Loucy (cell line): ENCODE results near the gene KAT2B.

Source experiments
- EZH2phosphoT487 ChIP-seq: fragments of 200-600 bp; IDR thresholded peaks from 2 replicates; pipeline ENCODE4 v1.6.1; 2018; ENCODE audit warnings: antibody characterized with exemption, mild to moderate bottlenecking, moderate library complexity, borderline replicate concordance
- TF ChIP-seq, protein P1 (sequence below): fragments of 200-600 bp; sonication (generic); conservative IDR thresholded peaks from 2 replicates; pipeline ENCODE4 v1.5.1; 2014; ENCODE audit warnings: mild to moderate bottlenecking, antibody characterized with exemption, low read length

DNA sequence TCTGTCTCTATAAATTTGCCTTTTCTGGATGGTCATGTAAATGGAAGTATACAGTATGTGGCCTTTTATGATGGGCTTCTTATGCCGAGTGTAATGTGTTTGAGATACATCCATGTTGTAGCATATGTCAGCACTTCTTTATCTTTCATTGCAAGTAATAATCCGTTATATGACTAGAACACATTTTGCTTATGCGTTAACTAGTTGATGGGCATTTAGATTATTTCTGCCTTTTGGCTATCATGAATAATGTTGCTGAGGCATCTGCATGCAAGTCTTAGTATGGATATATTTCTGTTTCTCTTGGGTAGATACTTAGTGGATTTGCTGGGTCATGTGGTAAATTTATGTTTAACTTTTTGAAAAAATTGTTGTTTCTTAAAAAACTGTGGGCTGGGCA, 19.7 kb downstream of the KAT2B start:
- TF ChIP-seq, protein P1, sequence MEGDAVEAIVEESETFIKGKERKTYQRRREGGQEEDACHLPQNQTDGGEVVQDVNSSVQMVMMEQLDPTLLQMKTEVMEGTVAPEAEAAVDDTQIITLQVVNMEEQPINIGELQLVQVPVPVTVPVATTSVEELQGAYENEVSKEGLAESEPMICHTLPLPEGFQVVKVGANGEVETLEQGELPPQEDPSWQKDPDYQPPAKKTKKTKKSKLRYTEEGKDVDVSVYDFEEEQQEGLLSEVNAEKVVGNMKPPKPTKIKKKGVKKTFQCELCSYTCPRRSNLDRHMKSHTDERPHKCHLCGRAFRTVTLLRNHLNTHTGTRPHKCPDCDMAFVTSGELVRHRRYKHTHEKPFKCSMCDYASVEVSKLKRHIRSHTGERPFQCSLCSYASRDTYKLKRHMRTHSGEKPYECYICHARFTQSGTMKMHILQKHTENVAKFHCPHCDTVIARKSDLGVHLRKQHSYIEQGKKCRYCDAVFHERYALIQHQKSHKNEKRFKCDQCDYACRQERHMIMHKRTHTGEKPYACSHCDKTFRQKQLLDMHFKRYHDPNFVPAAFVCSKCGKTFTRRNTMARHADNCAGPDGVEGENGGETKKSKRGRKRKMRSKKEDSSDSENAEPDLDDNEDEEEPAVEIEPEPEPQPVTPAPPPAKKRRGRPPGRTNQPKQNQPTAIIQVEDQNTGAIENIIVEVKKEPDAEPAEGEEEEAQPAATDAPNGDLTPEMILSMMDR = no peak
- no peak for TF ChIP-seq EZH2phosphoT487
